ENCODE results near the gene SIGLEC15.
"Not testable (repeated sequence)": the region's sequence is repeated elsewhere in the genome, so short reads cannot be mapped to it uniquely, and the experiment has no call there.

Gene SIGLEC15

DNA sequence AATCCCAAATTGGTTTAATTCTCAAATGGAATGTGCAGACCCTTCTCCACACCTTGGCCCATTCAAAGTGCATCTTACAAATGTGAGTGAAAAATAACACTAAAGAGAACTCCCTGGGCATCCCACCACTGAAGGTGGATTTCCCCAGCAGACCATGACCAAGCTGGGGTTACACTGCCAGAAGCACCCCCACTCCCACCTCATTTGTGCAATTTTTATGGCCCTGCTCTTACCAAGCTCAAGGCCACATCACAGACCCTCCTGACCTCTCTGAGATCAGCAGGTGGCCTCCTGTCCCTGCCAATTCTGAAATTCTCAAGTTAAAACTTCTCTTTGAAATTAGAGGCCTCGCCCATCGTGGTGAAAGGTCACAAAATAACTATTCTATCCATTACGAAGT lies 21.6 kb downstream of the SIGLEC15 start:
- FAIRE-seq = no peak

DNA sequence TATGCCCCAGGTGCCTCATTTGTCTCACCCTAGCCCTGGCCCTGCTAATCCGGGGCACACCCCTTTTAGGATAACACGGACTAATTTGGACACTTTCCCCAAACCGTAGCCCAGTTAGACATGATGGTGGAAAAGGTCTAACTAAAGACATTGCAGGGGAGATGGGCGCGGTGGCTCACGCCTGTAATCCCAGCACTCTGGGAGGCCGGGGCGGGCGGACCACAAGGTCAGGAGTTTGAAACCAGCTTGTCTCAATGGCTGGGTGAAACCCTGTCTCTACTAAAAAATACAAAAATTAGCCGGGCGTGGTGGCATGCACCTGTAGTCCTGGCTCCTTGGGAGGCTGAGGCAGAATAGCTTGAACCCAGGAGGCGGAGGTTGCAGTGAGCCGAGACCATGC lies 23.2 kb downstream of the SIGLEC15 start:
- FAIRE-seq = not testable (repeated sequence)

DNA sequence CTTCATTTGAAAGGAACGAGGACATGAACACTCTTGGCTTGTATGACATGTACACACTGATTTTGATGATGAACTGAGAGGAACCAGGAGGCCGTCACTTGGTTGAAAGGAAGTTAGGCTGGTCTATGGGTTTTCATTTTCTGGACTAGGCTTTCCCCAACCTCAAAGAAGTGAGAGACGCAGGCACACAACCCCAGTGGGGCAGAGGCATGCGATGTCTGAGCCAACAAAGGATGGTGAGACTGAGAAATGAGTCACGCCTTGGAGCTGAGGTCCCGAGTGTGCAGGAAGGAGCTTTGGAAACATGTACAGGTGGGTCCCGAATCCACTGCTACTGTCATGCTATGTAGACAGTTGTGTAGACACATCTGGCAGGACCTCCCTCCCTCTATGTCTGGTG lies 24.1 kb downstream of the SIGLEC15 start:
- no peak for FAIRE-seq

DNA sequence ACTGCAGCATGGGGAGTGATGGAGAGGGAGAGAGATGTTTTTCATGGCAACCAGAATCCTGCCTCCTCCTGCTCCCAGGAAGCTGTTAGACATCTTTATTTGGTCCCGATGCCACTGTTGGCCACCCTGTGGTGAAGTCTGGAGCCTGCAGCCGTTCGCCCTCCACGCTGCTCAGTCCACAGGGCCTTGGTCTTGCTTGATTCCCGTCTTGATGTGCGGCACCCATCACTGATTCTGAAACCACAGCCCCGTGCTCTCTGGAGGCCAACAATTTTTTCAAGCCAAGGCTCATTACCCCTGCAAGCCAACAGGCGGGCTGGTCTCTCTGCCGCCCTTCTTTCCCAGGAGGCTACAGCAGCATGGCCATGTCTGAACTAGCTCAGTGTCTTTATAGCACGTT lies 24.5 kb downstream of the SIGLEC15 start:
- FAIRE-seq = no peak

DNA sequence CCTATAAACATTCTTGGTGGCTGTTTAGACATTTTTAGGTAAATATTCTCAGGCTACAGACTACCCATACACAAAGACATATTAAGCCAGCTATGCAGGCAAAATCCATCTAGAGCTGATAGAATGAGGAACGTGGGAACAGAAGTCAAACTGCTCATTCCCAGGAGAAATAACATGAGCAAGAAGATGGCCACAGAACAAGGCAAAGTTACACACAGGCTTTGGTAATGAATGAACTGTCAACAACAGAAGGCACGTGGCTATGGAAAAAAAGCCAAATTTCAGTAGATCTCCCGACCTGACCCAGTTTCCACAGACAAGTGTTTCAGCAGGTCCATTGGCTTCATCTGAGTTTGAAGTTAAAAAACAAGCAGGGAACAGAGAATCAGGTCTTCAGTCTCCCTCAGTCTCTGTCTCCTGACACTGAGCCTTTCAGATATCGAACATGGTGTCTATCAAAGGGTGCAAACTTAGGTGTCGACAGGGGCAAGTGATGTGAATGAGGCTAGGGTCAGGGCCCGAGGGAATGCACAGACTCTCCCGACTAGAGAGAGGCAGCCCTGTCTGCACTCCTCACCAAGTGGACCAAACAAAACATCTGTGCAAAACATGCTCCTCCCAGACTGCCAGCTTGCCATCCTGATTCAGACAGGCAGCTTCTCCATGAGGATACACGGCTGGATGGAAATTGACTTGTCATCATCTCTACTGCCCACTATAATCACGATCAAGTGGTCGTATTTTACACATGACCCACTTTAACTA lies 25.9 kb downstream of the SIGLEC15 start:
- FAIRE-seq = no peak

DNA sequence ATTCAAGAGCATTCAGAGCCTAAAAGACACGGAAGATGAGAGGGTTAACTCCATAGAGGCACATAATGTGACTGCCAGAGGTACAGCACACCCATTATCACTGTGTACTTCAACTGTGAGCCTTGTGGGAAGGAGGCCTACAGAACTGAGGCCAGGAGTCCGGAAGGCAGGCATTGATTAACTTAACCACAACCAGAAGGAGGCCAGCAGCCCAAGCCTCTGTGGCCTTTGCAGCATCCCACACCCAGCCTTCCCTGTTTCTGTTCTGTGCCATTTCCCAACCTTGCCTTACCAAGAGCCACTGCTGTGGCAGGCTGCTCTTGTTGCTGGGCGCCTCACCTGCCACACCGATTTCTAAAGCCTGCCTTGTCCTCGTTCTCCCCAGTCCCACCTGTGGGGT lies 27.2 kb downstream of the SIGLEC15 start:
- FAIRE-seq = no peak

DNA sequence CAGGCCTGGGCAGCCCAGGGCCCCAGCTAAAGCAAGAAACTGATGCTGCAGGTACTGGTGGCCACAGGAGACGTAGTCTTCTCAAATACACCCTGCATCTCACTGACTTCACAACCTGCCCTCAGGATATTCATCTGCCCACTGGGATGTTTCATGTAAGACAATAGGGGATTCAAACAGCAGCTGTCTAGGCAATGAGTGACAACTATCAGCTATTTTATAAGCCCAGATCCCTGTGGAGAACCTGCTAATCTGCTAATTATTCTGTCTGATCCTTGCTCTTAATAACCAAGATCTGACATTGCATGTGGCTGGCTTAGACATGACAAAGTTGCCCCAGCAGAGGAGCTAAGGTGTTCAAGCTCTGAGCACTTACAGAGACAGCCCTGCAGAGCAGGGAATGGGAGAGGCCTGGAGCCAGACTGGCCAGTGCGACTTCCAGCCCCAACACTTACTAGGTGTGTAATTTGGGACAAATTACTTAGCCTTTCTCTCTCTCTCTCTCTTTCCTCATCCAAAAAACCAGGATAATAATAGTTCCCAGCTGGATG lies 28.6 kb downstream of the SIGLEC15 start:
- FAIRE-seq = no peak

DNA sequence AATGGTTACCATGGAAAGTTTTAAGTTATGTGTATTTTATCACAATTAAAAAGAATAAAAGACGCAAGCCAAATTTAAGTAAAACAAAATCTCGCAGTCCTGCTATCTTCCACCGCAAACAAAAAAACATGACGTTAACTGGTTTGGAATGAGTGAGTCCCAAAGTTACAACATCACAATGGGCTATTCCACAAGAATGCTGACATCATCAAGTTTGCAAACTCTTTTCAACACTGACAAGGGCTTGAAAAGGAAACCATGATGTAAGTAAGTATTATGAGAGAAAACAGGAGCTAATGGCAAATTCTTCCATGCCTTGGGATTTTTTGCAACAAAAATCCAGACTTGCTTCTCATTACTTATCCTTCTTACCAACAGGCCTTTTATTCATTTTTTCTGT lies 31.1 kb downstream of the SIGLEC15 start:
- FAIRE-seq = no peak

DNA sequence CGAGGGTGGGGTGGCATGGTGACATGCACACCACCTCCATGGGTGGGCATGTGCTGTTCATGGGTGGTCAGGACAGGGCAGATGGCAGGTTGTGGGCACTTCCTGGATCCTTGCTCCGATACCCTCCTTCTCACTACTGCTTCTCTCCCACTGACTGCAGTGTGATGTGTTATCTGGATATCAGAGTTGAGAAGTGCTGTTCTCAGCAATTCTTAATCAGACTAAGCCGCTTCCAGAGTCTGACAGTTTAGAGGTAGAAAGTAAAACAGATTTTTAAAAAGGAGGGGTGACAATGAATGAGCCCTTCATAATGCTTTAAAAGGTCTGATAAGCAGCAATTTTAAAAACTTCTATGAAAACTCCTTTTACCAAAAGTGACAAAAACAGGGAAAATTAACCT lies 33.9 kb downstream of the SIGLEC15 start:
- FAIRE-seq = no peak

DNA sequence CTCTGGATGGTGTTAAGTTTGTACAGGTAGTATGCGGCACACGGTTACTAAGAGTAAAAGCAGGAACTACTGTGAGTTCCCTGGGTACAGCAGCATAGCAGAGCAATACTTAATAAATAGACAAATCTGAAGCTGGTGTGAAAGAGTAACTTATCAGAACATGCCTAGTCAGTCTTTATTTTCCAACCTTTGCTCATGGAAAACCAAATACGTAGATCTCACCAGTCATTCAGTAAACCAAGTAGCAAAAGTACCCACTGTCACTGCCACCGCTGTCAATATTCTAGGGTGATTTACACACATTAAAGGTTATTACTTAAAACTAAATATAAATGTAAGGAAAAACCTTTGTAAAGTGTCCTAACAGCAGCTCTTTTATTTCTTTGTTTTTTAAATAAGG lies 35.0 kb downstream of the SIGLEC15 start:
- no peak for FAIRE-seq

DNA sequence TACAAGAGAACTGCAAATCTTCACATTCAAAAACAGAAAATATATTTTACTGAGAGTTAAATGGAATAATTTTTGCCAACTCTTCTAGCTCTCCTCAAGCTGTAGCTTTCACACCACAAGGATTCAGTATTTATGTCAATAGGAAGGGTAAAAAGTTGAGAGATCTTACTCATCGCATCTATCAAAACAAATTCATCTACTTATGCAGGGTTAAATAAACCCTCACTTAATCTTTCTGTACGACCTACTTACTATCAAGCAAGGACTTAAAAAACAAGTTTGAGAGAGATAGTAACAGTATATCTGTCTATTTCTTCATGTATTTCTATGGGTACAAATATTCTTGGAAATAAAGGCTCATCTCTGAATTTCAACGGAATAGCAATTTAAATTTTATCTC lies 35.5 kb downstream of the SIGLEC15 start:
- FAIRE-seq = no peak

DNA sequence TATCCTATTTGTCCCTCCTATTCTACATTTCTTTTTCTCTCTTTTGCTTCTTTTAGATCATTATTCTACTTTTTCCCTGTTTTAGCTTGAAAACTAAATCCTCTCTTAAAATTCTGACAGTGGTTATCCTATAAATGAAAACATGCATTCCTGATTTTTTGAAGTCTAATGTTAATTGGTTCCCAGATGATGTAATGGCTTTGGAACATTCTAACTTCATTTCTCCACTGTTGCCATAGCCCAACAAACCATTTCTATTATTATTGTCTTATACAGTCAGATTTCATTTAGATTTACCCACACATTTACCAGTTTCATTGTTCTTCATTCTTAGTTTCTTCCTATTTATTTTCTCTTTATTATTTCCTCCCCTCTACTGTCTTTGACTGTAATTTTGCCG lies 36.5 kb downstream of the SIGLEC15 start:
- no peak for FAIRE-seq

DNA sequence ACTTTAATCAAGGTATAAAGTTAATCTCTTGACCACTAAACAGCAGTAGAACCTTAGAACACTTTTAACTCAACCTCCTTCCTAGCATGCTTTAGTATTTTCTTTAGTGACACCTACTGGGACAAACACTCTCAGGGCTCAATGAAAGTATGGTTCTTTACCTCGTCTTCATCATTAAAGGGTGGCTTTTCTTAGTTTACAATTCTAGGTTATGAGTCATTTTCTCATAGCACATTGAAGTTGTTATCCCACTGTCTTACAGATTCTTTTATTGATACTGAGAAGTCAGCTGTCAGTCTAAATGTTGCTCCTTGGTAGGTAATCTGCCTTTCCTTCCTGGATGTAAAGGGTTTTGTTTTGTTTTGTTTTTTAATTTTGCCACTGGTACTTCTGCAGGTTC lies 38.0 kb downstream of the SIGLEC15 start:
- no peak for FAIRE-seq

DNA sequence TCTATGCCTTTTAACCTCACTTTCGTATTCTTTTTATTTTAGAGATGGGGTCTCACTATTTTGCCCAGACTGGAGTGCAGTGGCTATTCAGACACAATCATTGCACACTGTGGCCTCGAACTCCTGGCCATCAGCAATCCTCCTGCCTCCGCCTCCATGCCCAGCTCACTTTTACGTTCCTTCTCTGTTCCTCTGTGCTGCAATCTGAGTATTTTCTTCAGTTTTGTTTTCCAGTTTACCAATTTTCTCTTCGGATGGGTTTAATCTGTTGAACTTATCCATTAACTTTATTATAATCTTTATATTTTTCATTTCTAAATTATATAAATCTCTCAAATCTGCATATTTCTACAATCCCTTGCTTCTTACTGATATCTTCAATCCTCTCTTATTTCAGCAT lies 38.6 kb downstream of the SIGLEC15 start:
- no peak for FAIRE-seq

DNA sequence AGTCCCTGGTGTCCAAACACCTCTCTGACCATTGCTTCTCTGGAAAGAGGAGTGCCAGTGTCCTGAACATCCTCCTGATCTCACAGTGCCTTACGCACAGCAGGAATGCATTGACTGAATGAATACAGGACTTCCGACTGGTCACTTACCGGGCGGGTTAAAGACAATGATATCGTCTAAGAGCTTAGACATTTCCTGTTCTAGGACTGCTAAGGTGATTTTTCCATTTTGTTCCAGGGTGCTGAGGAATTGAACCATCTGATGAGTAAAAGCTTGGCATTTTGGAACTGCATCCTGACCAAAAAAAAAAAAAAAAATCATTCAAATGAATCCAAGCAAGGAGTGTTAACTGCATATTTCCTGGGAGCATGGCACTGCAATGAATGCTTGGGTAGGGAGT lies 40.0 kb downstream of the SIGLEC15 start:
- FAIRE-seq = no peak

DNA sequence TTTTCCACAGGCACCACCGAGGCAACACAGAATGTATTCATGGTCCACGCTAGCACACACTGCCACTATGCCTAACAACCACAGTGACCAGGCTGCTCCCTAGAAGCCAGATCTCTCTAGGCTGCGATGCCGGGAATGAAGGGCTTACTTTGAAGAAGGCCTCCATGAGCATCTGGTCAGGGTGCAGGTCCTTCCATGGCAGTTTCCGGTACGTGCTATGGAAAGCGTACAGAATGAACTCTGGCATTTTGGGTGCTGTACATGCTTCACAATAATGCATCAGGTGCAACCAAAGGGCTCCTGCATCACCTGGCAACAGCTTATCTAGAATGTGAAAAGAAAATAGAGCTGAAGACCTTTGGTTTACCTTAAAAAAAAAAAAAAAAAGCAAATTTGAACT lies 44.9 kb downstream of the SIGLEC15 start:
- no peak for FAIRE-seq

DNA sequence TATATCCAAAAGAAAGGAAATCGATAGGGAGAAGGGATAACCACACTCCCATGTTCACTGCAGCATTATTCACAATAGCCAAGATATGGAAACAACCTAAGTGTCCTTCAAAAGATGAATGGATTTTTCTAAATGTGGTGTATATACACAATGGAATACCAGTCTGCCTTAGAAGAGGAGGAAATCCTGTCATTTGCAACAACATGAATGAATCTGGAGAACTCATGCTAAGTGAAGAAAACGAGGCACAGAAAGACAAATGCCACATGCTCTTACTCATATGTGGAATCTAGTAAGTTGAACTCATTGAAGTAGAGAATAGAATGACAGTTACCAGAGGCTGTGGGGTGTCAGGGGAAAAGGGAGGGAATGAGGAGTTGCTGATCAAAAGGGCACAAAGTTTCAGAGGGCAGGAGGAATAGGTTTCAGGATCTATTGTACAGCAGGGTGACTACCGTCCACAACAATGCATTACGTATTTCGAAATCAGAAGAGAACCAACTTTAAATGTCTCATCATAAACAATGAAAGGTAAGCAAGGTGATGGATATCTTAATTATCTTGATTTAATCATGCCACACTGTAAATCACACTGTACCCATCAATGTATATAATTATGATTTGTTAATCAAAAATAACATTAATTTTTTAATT lies 46.1 kb downstream of the SIGLEC15 start:
- FAIRE-seq = no peak

DNA sequence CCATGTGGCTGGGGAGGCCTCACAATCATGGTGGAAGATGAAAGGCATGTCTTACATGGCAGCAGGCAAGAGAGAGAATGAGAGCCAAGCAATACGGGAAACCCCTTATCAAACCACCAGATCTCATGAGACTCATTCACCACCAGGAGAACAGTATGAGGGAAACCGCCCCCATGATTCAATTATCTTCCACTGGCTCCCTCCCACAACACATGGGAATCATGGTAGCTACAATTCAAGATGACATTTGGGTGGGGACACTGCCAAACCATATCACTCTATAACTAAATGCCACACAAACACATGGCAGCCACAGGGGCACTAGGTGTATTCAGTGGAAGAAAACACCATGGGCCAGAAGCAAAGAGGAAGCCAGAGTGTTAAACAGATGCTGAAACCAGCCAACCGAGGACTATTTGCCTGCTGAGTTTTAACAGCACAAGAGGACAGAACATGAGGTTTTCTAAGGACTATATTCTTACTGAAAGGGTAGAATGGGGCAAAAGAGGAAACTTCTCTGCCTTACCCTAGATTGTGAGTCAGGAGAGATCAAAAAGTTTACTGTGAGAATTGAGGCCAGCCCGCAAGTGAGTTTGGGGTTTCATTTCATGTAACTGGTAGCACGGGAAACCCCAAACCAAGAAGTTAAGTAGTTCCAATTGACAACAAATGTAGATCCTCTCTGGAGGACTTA lies 49.2 kb downstream of the SIGLEC15 start:
- FAIRE-seq = no peak

DNA sequence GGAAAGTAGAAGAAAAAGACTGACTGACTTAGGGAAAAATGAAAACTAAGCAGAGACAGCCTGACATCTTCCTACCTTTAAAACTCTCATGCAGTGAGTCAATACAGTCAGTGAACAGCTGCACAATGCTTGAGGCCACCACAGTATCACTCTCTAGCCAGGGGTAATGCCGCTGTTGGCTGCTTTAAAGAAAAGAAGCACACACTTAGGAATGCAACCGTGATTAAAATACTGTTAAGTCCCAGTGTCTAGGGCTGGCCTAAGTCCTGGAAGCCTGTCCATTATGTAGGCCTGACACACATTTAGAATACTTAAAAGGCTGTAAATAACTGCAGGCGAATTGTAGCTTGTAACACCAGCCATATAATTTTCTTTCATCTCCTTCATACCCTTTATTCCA lies 50.7 kb downstream of the SIGLEC15 start:
- FAIRE-seq = no peak

DNA sequence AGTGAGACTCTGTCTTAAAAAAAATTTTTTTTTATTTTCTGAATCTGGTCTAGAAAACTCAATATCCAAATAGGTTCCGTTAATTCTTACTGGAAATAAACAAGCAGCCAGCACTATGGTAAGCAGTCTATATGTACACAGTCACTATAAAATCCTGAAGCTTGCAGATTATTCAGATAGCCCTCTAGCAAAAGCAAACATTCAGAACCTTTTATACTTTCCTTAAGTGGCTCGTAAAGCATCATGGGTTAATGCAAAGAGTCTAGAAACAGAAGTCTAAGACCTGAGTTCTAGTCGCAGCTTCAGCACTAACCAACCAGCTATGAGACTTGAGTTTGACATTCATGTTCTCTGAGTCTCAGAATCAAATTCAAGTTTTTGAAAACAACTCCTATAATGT lies 51.9 kb downstream of the SIGLEC15 start:
- no peak for FAIRE-seq

DNA sequence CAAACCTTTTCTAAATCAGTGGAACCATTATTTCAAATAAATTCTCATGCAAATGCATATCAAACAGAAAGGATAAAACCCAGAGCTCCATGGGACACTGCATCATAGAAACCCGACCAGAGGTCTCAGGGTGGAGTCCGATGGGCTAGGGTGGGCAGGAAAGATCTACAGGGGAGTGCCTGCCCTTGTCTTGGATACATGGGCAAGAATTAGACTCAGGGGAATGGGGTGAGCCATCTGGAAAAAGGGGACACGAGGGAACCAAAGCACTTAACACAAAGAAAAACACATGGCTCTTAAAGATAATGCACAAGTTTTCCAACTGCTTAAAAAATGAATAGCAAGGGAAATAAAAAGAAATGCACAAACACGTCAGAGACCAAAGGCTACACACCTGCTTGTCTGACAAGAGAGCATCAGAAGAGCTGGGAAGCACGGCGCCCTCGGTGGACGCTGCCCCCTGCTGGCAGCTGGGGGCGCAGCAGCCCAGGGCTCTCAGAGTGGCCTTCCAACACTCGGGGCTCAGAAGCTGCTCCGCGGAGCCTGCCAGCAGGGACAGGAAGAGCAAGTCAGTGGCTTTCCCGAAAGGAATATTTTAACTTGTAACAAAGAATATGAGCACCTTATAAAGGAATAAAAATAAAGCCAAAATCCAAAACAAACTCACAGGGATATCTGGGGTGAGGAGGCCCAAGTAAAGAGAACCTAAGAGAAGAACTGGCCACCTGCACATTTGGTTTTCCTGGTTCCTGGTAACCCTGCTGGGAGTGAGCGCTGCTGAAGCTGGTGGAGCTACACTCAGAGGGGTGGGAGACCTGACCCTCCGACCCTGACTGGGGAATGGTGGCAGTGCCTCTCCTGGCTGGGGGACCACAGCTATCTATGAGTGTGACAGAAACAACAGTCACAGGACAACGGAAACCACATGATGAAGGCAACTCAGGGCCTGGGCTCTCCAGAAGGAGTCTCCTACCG lies 54.5 kb downstream of the SIGLEC15 start:
- no peak for FAIRE-seq

DNA sequence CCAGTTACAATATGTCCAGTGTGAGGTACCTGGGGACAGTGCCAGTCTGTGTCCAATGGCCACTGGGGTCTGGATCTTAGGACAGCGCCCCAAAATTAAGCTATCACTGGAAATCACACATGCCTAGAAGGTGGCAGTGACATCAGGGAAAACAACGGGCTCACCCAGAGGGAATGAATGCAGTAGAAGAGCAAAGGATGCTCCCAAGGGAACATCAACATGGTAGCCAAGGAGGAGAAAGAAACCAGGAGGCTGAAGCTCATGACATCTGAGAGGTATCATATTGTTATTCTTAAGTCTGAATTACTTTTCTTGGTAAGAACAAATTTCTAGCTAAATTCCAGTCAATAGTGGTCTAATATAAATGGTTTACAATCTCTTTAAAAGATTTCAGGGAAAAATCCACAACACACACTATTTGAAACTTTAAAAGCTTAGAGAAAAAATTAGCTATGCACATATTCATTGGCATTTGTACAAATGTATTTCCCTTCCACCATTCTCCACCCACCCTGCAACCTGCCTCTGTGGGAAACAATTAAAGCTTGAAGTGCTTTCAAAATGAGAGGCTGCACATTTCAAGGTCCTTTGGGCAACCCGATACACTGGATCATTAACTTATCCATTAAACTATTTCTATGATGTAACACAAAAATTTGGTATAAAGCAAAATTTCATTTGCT lies 55.5 kb downstream of the SIGLEC15 start:
- FAIRE-seq = no peak

All from G401.6 (cell line).